SK-N-SH (cell line): ENCODE results near the gene XCR1. TPM values are rescaled to one million over a fixed set of nuclear protein-coding genes. Genes with fewer than 3 reads are reported as not detected.

Source experiments
- CTCF ChIA-PET: fragments of 300-600, 350-600 bp; formaldehyde crosslinking; extraction: SDS; loops from one replicate; lab custom pipeline; 2021; lab: Yijun Ruan, JAX
- POLR2A ChIA-PET: fragments of 350-600 bp; sonication (Branson Sonifier 250); formaldehyde crosslinking; extraction: SDS; loops from one replicate; lab custom pipeline; 2020; ENCODE audit warnings: antibody characterized with exemption, inconsistent platforms; lab: Yijun Ruan, JAX
- DNase-seq: peaks from one replicate; pipeline ENCODE4 v3.0.0; 2012
- H2AFZ ChIP-seq: fragments of 200-600 bp; sonication (generic); 2 replicates; pipeline ENCODE4 v1.8.1; 2016; ENCODE audit warnings: antibody characterized with exemption, mild to moderate bottlenecking, low read depth
- H3F3A ChIP-seq: fragments of 200-600 bp; sonication (generic); replicated peaks from 2 replicates; pipeline ENCODE3; 2016; ENCODE audit warnings: antibody characterized with exemption, mild to moderate bottlenecking; ENCODE audit not compliant: insufficient read depth
- H3K27ac ChIP-seq, 2 experiments: fragments of 200-500 bp in 1 of 2; fragments of 200-600 bp in 1 of 2; sonication (Bioruptor generic) in 1 of 2; sonication (generic), shearing (Covaris generic) in 1 of 2; 2 replicates each; pipeline versions ENCODE4 v1.5.1 to v1.6.1; 2014 to 2016; ENCODE audit warnings: low read depth in 2 of 2, inconsistent platforms in 1 of 2, low read length in 1 of 2, mild to moderate bottlenecking in 1 of 2, mixed read lengths in 1 of 2
- H3K27me3 ChIP-seq: fragments of 200-600 bp; sonication (generic), shearing (Covaris generic); 2 replicates; pipeline ENCODE4 v1.6.1; 2016; ENCODE audit warnings: mixed run types; ENCODE audit not compliant: insufficient read depth
- H3K36me3 ChIP-seq, 2 experiments: fragments of 200-500 bp in 1 of 2; fragments of 200-600 bp in 1 of 2; sonication (Bioruptor generic) in 1 of 2; sonication (generic) in 1 of 2; replicated peaks in 1 of 2; 2 replicates each; pipeline versions ENCODE3 to v1.5.1; 2014 to 2016; ENCODE audit warnings: low read length in 1 of 2, mild to moderate bottlenecking in 1 of 2; ENCODE audit not compliant: insufficient read depth in 2 of 2, control insufficient read depth in 1 of 2
- H3K4me1 ChIP-seq, 2 experiments: fragments of 200-500 bp in 1 of 2; fragments of 200-600 bp in 1 of 2; sonication (Bioruptor generic) in 1 of 2; sonication (generic), shearing (Covaris generic) in 1 of 2; 2 replicates each; pipeline versions ENCODE4 v1.5.1 to v1.6.1; 2014 to 2016; ENCODE audit warnings: low read depth in 1 of 2, low read length in 1 of 2, mixed run types in 1 of 2; ENCODE audit not compliant: insufficient read depth in 2 of 2, control insufficient read depth in 1 of 2
- H3K4me2 ChIP-seq: fragments of 200-600 bp; sonication (generic), shearing (Covaris generic); 2 replicates; pipeline ENCODE4 v1.6.1; 2017; ENCODE audit warnings: mixed run types
- H3K4me3 ChIP-seq, 2 experiments: fragments of 200-500 bp in 1 of 2; fragments of 200-600 bp in 1 of 2; sonication (Bioruptor generic) in 1 of 2; sonication (generic), shearing (Covaris generic) in 1 of 2; 2 replicates each; pipeline versions ENCODE4 v1.5.1 to v1.8.1; 2014 to 2016; ENCODE audit warnings: low read depth in 2 of 2, inconsistent platforms in 1 of 2, low read length in 1 of 2, mild to moderate bottlenecking in 1 of 2, mixed read lengths in 1 of 2, moderate library complexity in 1 of 2
- H3K79me2 ChIP-seq: fragments of 200-600 bp; sonication (generic); 2 replicates; pipeline ENCODE4 v1.8.1; 2017; ENCODE audit warnings: mild to moderate bottlenecking; ENCODE audit not compliant: insufficient read depth
- H3K9ac ChIP-seq: fragments of 200-600 bp; sonication (generic); 2 replicates; pipeline ENCODE4 v1.6.1; 2017; ENCODE audit warnings: mixed run types
- H3K9me2 ChIP-seq: fragments of 200-600 bp; sonication (generic); 2 replicates; pipeline ENCODE4 v1.6.1; 2017; ENCODE audit warnings: mixed run types
- H3K9me3 ChIP-seq: fragments of 200-600 bp; sonication (generic); 2 replicates; pipeline ENCODE4 v1.6.1; 2017; ENCODE audit warnings: mixed run types, mild to moderate bottlenecking, moderate library complexity
- H4K20me1 ChIP-seq: fragments of 200-600 bp; sonication (generic); 2 replicates; pipeline ENCODE4 v1.6.1; 2017; ENCODE audit warnings: mild to moderate bottlenecking, mixed run types; ENCODE audit not compliant: insufficient read depth
- ELF1 ChIP-seq: IDR thresholded peaks from 2 replicates; pipeline ENCODE4 v1.4.0; 2012
- FOXJ3 ChIP-seq: sonication (generic); formaldehyde crosslinking; IDR thresholded peaks from 2 replicates; pipeline ENCODE4 v1.5.1; 2020; ENCODE audit warnings: mild to moderate bottlenecking, missing genetic modification reagents
- GATA2 ChIP-seq: sonication (generic); formaldehyde crosslinking; IDR thresholded peaks from 2 replicates; pipeline ENCODE4 v1.5.0; 2020; ENCODE audit warnings: mild to moderate bottlenecking, missing genetic modification reagents
- RCOR1 ChIP-seq: fragments of 150-350 bp; IDR thresholded peaks from 2 replicates; pipeline ENCODE4 v1.6.1; 2017; ENCODE audit warnings: antibody characterized with exemption, low read length
- TCF12 ChIP-seq: IDR thresholded peaks from 2 replicates; pipeline ENCODE4 v1.4.0; 2012
- WGBS: methylation state at CpG from one replicate; pipeline ENCODE4 v1.1.6; 2017; ENCODE audit warnings: low lambda C conversion rate; 5-methylcytosine and 5-hydroxymethylcytosine counted together
- polyA plus RNA-seq, 3 experiments: library from polyadenylated mRNA; depleted of rRNA; stranded (reverse); fragments of >200 nt; gene quantifications; 2 replicates each; pipeline ENCODE4 v1.2.3, GENCODE V29; 2012
- TF ChIP-seq, protein P1 (sequence below): fragments of 150-350 bp; IDR thresholded peaks from 2 replicates; pipeline ENCODE4 v1.6.1; 2016; ENCODE audit warnings: mild to moderate bottlenecking, low read depth, low read length
- TF ChIP-seq, protein P2 (sequence below): IDR thresholded peaks from 2 replicates; pipeline ENCODE4 v1.4.0; 2012; ENCODE audit warnings: low read depth, borderline replicate concordance

Gene XCR1
- polyA plus RNA-seq, 1 of the 3 experiments (the other 2 are of a cell fraction), result not detected

GRCh38 chr3:45985532-45986302 lies 41.6 kb downstream of the XCR1 start:
- no peak overlapping the region for H3K4me3 ChIP-seq
- H3K9ac ChIP-seq, result no peak overlapping the region; the same call in 1 of the 2 replicates
- H3K9me3 ChIP-seq, result no peaks in the 10 kb centered on the region
- CTCF ChIA-PET, result interaction anchor here (0.9 to 2.3 kb wide), 4 partner anchors 9 to 93 kb away, joined by 3 to 6 read pairs (median 4); no protein-coding TSS in a partner anchor
- H4K20me1 ChIP-seq, result no peaks in the 10 kb centered on the region
- no peaks in the 10 kb centered on the region for H3K9me2 ChIP-seq
- H3K4me1 ChIP-seq, result peaks cover 41 to 52% of the 10 kb centered on the region in 2 experiments; a peak in 3 of 4 replicates
- peaks cover 9% of the 10 kb centered on the region for H3F3A ChIP-seq
- H3K27ac ChIP-seq, result peak overlapping the region in 1 of 2 experiments; percentile 89; a peak in 3 of 4 replicates
- WGBS, result 93% methylated on average over 13 of the region's 13 CpGs
- H3K79me2 ChIP-seq, result peaks cover 26% of the 10 kb centered on the region; the same call in 1 of the 2 replicates
- peaks cover 10 to 31% of the 10 kb centered on the region in 2 experiments for H3K36me3 ChIP-seq
- no peaks in the 10 kb centered on the region for H3K27me3 ChIP-seq
- POLR2A ChIA-PET, result no interaction called here
- H2AFZ ChIP-seq, result no peak overlapping the region
- H3K4me2 ChIP-seq, result peak overlapping the region; percentile 55; the same call in 1 of the 2 replicates
- DNase-seq, result no peak
- TF ChIP-seq FOXJ3 (CRISPR knock-in tag) (no peak), GATA2 (CRISPR knock-in tag) (no peak), ELF1 (no peak), RCOR1 (no peak)
- TF ChIP-seq, protein P1, sequence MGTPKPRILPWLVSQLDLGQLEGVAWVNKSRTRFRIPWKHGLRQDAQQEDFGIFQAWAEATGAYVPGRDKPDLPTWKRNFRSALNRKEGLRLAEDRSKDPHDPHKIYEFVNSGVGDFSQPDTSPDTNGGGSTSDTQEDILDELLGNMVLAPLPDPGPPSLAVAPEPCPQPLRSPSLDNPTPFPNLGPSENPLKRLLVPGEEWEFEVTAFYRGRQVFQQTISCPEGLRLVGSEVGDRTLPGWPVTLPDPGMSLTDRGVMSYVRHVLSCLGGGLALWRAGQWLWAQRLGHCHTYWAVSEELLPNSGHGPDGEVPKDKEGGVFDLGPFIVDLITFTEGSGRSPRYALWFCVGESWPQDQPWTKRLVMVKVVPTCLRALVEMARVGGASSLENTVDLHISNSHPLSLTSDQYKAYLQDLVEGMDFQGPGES, result no peak
- TF ChIP-seq, all 33 proteins: peak for 0

DNA sequence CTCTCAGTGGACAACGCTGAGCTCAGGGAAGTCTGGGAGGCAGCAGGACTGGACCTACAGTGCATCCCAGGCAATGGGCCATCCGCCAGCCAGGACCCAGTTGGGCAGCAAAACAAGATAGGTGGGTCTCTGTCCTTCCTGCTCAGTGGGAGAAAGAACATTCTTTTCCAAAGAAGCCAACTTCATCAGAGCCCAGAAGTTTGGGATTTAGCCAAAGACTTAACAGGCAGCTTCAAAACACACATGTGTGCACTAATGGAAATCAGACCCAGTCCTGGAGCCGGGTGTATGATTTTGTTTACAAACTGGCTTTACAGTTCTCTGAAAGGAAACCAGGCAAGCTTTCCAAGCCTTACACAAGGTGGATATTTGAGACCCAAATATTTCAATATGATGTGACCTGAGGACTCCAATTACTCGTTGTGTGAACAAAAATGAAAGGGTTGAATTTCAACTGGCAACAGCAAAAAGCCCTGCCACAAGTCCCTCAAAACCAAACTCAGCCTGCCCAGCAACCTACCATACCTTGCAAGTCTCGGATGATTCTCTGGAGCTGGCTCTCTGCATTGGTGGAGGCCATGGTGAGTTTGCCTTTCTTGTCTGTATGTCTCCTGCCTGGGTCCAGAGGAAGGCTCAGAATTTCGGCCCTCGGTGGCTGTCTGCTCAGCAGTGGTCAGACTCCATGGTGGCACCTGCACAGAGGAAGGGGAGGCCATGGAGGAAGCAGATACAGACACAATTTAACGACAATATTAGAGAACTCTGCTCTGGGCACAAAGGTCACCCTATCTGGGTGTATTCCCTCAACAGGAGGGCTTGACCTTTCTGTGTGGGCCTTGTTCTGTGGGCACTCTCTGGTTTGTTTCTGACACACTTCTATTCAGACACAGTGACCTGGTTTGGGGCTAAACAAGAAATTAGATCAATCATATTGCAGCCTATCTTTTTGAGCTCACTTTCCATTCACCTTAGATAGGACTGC lies 42.7 kb downstream of the XCR1 start:
- H2AFZ ChIP-seq, result no peak overlapping the region
- H3K9ac ChIP-seq, result no peak overlapping the region
- no peak overlapping the region for H3K4me3 ChIP-seq
- ChIA-PET POLR2A (interaction anchor here (0.8 kb wide), 1 partner anchor 8 kb away, joined by 3 read pairs; no protein-coding TSS in a partner anchor), CTCF (interaction anchor here (0.7 to 2.3 kb wide), 6 partner anchors 10 to 95 kb away, joined by 3 to 7 read pairs (median 4); no protein-coding TSS in a partner anchor)
- H3K9me3 ChIP-seq, result no peaks in the 10 kb centered on the region
- peaks cover 17% of the 10 kb centered on the region; the same call in 1 of the 2 replicates for H3K79me2 ChIP-seq
- H3K36me3 ChIP-seq, result peaks cover 19 to 38% of the 10 kb centered on the region in 2 experiments
- peaks cover 9% of the 10 kb centered on the region for H3F3A ChIP-seq
- DNase-seq, result no peak
- H3K4me1 ChIP-seq, result peaks cover 41 to 48% of the 10 kb centered on the region in 2 experiments; a peak in 3 of 4 replicates
- 84% methylated on average over 7 of the region's 8 CpGs for WGBS
- TF ChIP-seq TCF12, result peak; percentile 66
- TF ChIP-seq, protein P2, sequence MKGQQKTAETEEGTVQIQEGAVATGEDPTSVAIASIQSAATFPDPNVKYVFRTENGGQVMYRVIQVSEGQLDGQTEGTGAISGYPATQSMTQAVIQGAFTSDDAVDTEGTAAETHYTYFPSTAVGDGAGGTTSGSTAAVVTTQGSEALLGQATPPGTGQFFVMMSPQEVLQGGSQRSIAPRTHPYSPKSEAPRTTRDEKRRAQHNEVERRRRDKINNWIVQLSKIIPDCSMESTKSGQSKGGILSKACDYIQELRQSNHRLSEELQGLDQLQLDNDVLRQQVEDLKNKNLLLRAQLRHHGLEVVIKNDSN, result no peak
- TF ChIP-seq, all 33 proteins: peak for 1
- H4K20me1 ChIP-seq, result no peaks in the 10 kb centered on the region
- H3K27me3 ChIP-seq, result no peaks in the 10 kb centered on the region
- peak overlapping the region in 1 of 2 experiments; percentile 32; a peak in 1 of 4 replicates for H3K27ac ChIP-seq
- no peak overlapping the region; the same call in 1 of the 2 replicates for H3K4me2 ChIP-seq
- no peaks in the 10 kb centered on the region for H3K9me2 ChIP-seq
